K562 (cell line): Measurements from ENCODE around the gene TTC19. TPM values are rescaled to one million over a fixed set of nuclear protein-coding genes. Genes with fewer than 3 reads are reported as not detected.
A peak's percentile ranks its signal among the peaks of the same experiment; 100 is the strongest.

ENCODE experiments used
- ATF7 ChIP-seq: fragments of 450-650 bp; IDR thresholded peaks from 2 replicates; pipeline ENCODE4 v1.7.1; 2014; ENCODE audit warnings: mild to moderate bottlenecking, moderate library complexity
- BRD4 ChIP-seq: fragments of 200-600 bp; sonication (generic); IDR thresholded peaks from 2 replicates; pipeline ENCODE4 v1.6.1; 2017; ENCODE audit warnings: inconsistent platforms
- CEBPG ChIP-seq, 3 experiments: fragments of 200-800 bp in 1 of 3; sonication (Bioruptor generic) in 1 of 3; sonication (generic) in 1 of 3; formaldehyde crosslinking in 1 of 3; IDR thresholded peaks in 2 of 3; conservative IDR thresholded peaks in 1 of 3; 2 replicates each; pipeline versions ENCODE4 v1.6.1 to v1.8.0; 2016 to 2022; ENCODE audit warnings: missing compliant biosample characterization in 2 of 3, missing genetic modification characterization in 2 of 3, mild to moderate bottlenecking in 1 of 3, missing genetic modification reagents in 1 of 3
- DDX20 ChIP-seq: fragments of 450-650 bp; IDR thresholded peaks from 2 replicates; pipeline ENCODE4 v1.6.1; 2016; ENCODE audit warnings: missing genetic modification characterization, low read depth, mild to moderate bottlenecking, missing compliant biosample characterization, moderate library complexity
- EZH2 ChIP-seq: IDR thresholded peaks from 2 replicates; pipeline ENCODE4 v1.6.1; 2012; ENCODE audit warnings: low read depth, mild to moderate bottlenecking, inconsistent platforms, low read length, borderline replicate concordance
- GTF2A2 ChIP-seq: IDR thresholded peaks from 2 replicates; pipeline ENCODE4 v1.6.1; 2016; ENCODE audit warnings: mild to moderate bottlenecking, missing genetic modification characterization, missing compliant biosample characterization
- JUN ChIP-seq, 2 experiments: sonication (generic) in 1 of 2; formaldehyde crosslinking in 1 of 2; IDR thresholded peaks; 2 replicates each; pipeline versions ENCODE4 v1.6.1 to v1.8.0; 2012 to 2022; ENCODE audit warnings: borderline replicate concordance in 2 of 2, mild to moderate bottlenecking in 2 of 2, improper control_type of control experiment in 1 of 2, low read depth in 1 of 2, low read length in 1 of 2, missing genetic modification reagents in 1 of 2
- NFXL1 ChIP-seq: fragments of 450-650 bp; formaldehyde crosslinking; IDR thresholded peaks from 2 replicates; pipeline ENCODE4 v1.4.0; 2021; ENCODE audit warnings: mild to moderate bottlenecking
- NR2C2 ChIP-seq, 2 experiments: fragments of 200-800 bp in 1 of 2; sonication (Bioruptor generic) in 1 of 2; sonication (generic) in 1 of 2; formaldehyde crosslinking in 1 of 2; IDR thresholded peaks; 2 replicates each; pipeline versions ENCODE4 v1.6.1 to v1.8.0; 2016 to 2022; ENCODE audit warnings: mild to moderate bottlenecking in 1 of 2, missing compliant biosample characterization in 1 of 2, missing genetic modification characterization in 1 of 2, missing genetic modification reagents in 1 of 2
- POLR2H ChIP-seq: IDR thresholded peaks from 2 replicates; pipeline ENCODE4 v1.6.1; 2016; ENCODE audit warnings: missing genetic modification characterization, low read depth, mild to moderate bottlenecking, control low read depth, missing compliant biosample characterization, moderate library complexity
- RAD51 ChIP-seq: fragments of 450-650 bp; IDR thresholded peaks from 2 replicates; pipeline ENCODE4 v1.7.1; 2016; ENCODE audit warnings: low read depth, mild to moderate bottlenecking, borderline replicate concordance
- RFX5 ChIP-seq: IDR thresholded peaks from 2 replicates; pipeline ENCODE4 v1.6.1; 2011; ENCODE audit warnings: low read depth, mild to moderate bottlenecking, improper control_type of control experiment, low read length
- SMARCA4 ChIP-seq: fragments of 450-650 bp; IDR thresholded peaks from 2 replicates; pipeline ENCODE4 v1.6.1; 2016
- SNAPC5 ChIP-seq: fragments of 250-450 bp; sonication (Bioruptor Pico); IDR thresholded peaks from 2 replicates; pipeline ENCODE4 v1.8.0; 2021; ENCODE audit warnings: moderate library complexity, mild to moderate bottlenecking, inconsistent platforms
- SRSF1 ChIP-seq: fragments of 200-400 bp; formaldehyde crosslinking; IDR thresholded peaks from 2 replicates; pipeline ENCODE4 v1.6.1; 2017; ENCODE audit warnings: mild to moderate bottlenecking, low read depth, low read length, moderate library complexity
- TAF9B ChIP-seq: fragments of 450-650 bp; IDR thresholded peaks from 2 replicates; pipeline ENCODE4 v1.6.1; 2018; ENCODE audit warnings: mild to moderate bottlenecking; ENCODE audit not compliant: partially characterized antibody
- TEAD4 ChIP-seq, 2 experiments: sonication (generic) in 1 of 2; formaldehyde crosslinking in 1 of 2; IDR thresholded peaks; 2 replicates each; pipeline versions ENCODE4 v1.6.1 to v1.8.0; 2012 to 2022; ENCODE audit warnings: borderline replicate concordance in 1 of 2, inconsistent platforms in 1 of 2, low read length in 1 of 2, mild to moderate bottlenecking in 1 of 2, missing genetic modification reagents in 1 of 2
- TRIM24 ChIP-seq, 2 experiments: fragments of 450-650 bp; IDR thresholded peaks; 2 replicates each; pipeline ENCODE4 v1.6.1; 2016
- YBX1 ChIP-seq: fragments of 450-650 bp; IDR thresholded peaks from 2 replicates; pipeline ENCODE4 v1.7.1; 2016; ENCODE audit warnings: mild to moderate bottlenecking
- ZNF609 ChIP-seq: sonication (generic); formaldehyde crosslinking; IDR thresholded peaks from 2 replicates; pipeline ENCODE4 v1.8.1; 2023; ENCODE audit warnings: missing genetic modification reagents, mild to moderate bottlenecking, borderline replicate concordance
- polyA plus RNA-seq, 8 experiments: library from polyadenylated mRNA; depleted of rRNA in 4 of 8; stranded (reverse) in 5 of 8; unstranded in 3 of 8; fragments of >200 nt; fragmentation: Nextera tagmentation in 2 of 8; fragmentation: Illumina TruSeq in 1 of 8; extraction: Ambion mirVana in 2 of 8; extraction: Trizol in 1 of 8; gene quantifications; 2 replicates each; pipeline versions ENCODE4 v1.2.1 to v1.2.3, GENCODE V29; 2011 to 2014; ENCODE audit warnings: inconsistent platforms in 1 of 8, missing spikeins in 1 of 8
- total RNA-seq, 7 experiments: library from RNA; depleted of rRNA in 6 of 7; stranded (reverse); fragments of >200 nt in 6 of 7; fragmentation: Illumina TruSeq in 2 of 7; extraction: Trizol in 2 of 7; gene quantifications; 2 replicates each; pipeline versions ENCODE4 v1.2.1 to v1.2.3, GENCODE V29; 2011 to 2021; ENCODE audit warnings: low replicate concordance in 1 of 7

The TTC19 gene
- total and polyA plus RNA-seq, 9 of the 15 experiments (the other 6 are each of a cell fraction or from before 2014, with no cell fraction given), result 8.1 to 60.8 (median 25.3) TPM

GRCh38 chr17:16027708-16028584, 28.3 kb downstream of the TTC19 start (continued):
- TF ChIP-seq NR2C2 (CRISPR knock-in tag; IDR thresholded peaks at IDR 0.05) (no peak), NR2C2 (tag; IDR thresholded peaks at IDR 0.05) (peak; percentile 32; the same call in 1 of the 2 replicates), SRSF1 (no peak), POLR2H (tag) (peak; percentile 31; the same call in 1 of the 2 replicates), CEBPG (CRISPR knock-in tag; IDR thresholded peaks at IDR 0.05) (peak; percentile 14; the same call in 1 of the 2 replicates), CEBPG (tag; conservative IDR thresholded peaks at IDR 0.05 in 1 of 2, IDR thresholded peaks at IDR 0.05 in 1 of 2) (peak in 1 of 2 experiments; percentile 89; a peak in 3 of 4 replicates), TAF9B (no peak), YBX1 (no peak), TRIM24 (IDR thresholded peaks at IDR 0.05) (peak; percentile 42; a peak in 2 of 4 replicates), DDX20 (no peak), SMARCA4 (peak; percentile 90), RFX5 (no peak), JUN (IDR thresholded peaks at IDR 0.05; ENCODE audit: borderline replicate concordance, low read depth, low read length) (peak; percentile 89), JUN (CRISPR knock-in tag; IDR thresholded peaks at IDR 0.05; ENCODE audit: borderline replicate concordance) (no peak), BRD4 (peak; percentile 17; the same call in 1 of the 2 replicates), GTF2A2 (0 out of 2 replicates have a peak, but pooled peaks have one; percentile 40), EZH2 (no peak), TEAD4 (IDR thresholded peaks at IDR 0.05; ENCODE audit: low read length) (0 out of 2 replicates have a peak, but pooled peaks have one; percentile 10), TEAD4 (CRISPR knock-in tag; IDR thresholded peaks at IDR 0.05; ENCODE audit: borderline replicate concordance) (no peak), SNAPC5 (CRISPR knock-in tag) (no peak), ZNF609 (no peak), NFXL1 (0 out of 2 replicates have a peak, but pooled peaks have one; percentile 18), RAD51 (0 out of 2 replicates have a peak, but pooled peaks have one; percentile 18), ATF7 (peak; percentile 87)
